Uterus (tissue), 4 donors: Measurements from ENCODE around the gene XK. TPM values are rescaled to one million over a fixed set of nuclear protein-coding genes. Genes with fewer than 3 reads are reported as not detected.
"Not testable (repeated sequence)": the region's sequence is repeated elsewhere in the genome, so short reads cannot be mapped to it uniquely, and the experiment has no call there.

Experiments
- DNase-seq, 2 donors: peaks; one replicate each; pipeline ENCODE4 v3.0.0-alpha.2; 2019 to 2020
- H3K27ac ChIP-seq, 2 donors: fragments of 200-600 bp; sonication (generic); 1 replicate in 1 of 2; 2 replicates in 1 of 2; pipeline ENCODE4 v1.5.1; 2016 to 2018
- H3K27me3 ChIP-seq, 2 donors: fragments of 200-600 bp; sonication (generic); one replicate each; pipeline ENCODE4 v1.5.1; 2018 to 2019; ENCODE audit warnings: control low read depth in 1 of 2
- H3K36me3 ChIP-seq, 2 donors: fragments of 200-600 bp; sonication (generic); one replicate each; pipeline ENCODE4 v1.5.1; 2019; ENCODE audit warnings: control low read depth in 1 of 2
- H3K4me1 ChIP-seq, 2 donors: fragments of 200-600 bp; sonication (generic); one replicate each; pipeline ENCODE4 v1.5.1; 2018 to 2019; ENCODE audit warnings: control low read depth in 1 of 2
- H3K4me3 ChIP-seq, 2 donors: fragments of 200-600 bp; sonication (generic); 1 replicate in 1 of 2; 2 replicates in 1 of 2; pipeline ENCODE4 v1.5.1; 2018 to 2019; ENCODE audit warnings: mild to moderate bottlenecking in 1 of 2
- H3K9me3 ChIP-seq, 2 donors: fragments of 200-600 bp; sonication (generic); one replicate each; pipeline ENCODE4 v1.5.1; 2019; ENCODE audit warnings: control low read depth in 1 of 2
- POLR2A ChIP-seq, 2 donors: fragments of 450-650 bp; IDR thresholded peaks; one replicate each; pipeline ENCODE4 v1.6.1; 2016; ENCODE audit warnings: antibody characterized with exemption in 2 of 2, mild to moderate bottlenecking in 1 of 2, moderate library complexity in 1 of 2
- intact Hi-C: fragments of 100-400 bp; cut with DNase I; formaldehyde crosslinking; loops from one replicate; pipeline ENCODE4 v1.15.1; 2023; ENCODE audit warnings: low total_unique reads
- total RNA-seq, 4 donors: library from RNA; depleted of rRNA in 3 of 4; stranded (reverse); fragments of >200 nt in 3 of 4; gene quantifications; one replicate each; pipeline versions ENCODE4 v1.1.0 to v1.2.4, GENCODE V29; 2014 to 2023
- TF ChIP-seq, protein P1 (sequence below), 4 experiments: fragments of 200-600 bp in 2 of 4; fragments of 450-650 bp in 2 of 4; sonication (generic) in 2 of 4; IDR thresholded peaks; one replicate each; pipeline ENCODE4 v1.5.1; 2016 to 2019; ENCODE audit warnings: antibody characterized with exemption in 4 of 4, mild to moderate bottlenecking in 2 of 4, moderate library complexity in 1 of 4
- donor health status: DM: yes; HTN: yes; CAD: no.

XK gene
- total RNA-seq, 4 donors from 2014 or later: 0.26 to 5.0 (median 2.0) TPM

DNA sequence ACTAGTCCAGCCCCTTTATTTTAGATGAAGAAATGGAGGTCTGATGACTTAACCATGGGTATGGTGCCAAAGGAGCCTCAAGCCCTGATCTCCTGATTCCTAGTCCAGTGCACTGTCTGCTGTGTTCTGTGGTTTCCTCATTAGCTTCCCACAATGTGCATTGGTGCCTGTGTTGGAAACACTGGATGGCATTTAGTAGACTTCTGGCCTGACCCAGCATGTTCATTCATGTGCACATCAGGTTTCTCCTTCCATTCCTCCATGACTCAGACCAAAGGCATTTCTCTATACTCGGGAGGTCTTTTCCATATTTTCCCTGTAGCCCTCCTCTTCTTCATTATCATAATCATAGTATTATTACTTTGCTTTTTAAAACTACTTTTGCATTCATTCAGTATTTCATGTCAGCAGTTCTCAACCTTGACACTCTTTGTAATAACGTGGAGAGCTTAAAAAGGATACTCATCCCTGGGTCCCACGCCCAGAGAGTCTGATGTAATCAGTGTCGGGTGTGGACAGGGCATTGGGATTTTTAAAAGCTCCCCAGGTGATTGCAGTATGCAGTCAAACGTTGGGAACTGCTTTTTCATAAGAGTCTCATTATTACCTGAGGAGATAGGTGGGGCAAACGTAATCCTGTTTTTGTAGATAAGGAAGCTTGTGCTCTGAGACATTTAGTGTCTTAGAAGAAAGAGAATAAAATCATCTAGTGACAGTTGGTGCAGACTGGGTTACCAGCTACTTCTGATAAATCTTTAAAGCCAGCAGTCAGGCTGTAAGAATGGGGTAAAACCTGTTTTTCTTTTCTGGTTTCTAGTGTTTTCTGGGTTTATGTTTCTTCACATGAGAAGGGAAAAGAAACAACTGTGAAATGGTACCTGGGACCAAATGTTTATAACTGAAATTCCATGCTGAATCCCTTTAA, 40.9 kb upstream of the XK start:
- DNase-seq: no peak
- Histone ChIP-seq H3K27ac (no peak overlapping the region), H3K36me3 (no peaks in the 10 kb centered on the region), H3K9me3 (no peaks in the 10 kb centered on the region), H3K4me1 (no peaks in the 10 kb centered on the region), H3K27me3 (no peaks in the 10 kb centered on the region), H3K4me3 (no peak overlapping the region)
- TF ChIP-seq, protein P1, sequence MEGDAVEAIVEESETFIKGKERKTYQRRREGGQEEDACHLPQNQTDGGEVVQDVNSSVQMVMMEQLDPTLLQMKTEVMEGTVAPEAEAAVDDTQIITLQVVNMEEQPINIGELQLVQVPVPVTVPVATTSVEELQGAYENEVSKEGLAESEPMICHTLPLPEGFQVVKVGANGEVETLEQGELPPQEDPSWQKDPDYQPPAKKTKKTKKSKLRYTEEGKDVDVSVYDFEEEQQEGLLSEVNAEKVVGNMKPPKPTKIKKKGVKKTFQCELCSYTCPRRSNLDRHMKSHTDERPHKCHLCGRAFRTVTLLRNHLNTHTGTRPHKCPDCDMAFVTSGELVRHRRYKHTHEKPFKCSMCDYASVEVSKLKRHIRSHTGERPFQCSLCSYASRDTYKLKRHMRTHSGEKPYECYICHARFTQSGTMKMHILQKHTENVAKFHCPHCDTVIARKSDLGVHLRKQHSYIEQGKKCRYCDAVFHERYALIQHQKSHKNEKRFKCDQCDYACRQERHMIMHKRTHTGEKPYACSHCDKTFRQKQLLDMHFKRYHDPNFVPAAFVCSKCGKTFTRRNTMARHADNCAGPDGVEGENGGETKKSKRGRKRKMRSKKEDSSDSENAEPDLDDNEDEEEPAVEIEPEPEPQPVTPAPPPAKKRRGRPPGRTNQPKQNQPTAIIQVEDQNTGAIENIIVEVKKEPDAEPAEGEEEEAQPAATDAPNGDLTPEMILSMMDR (IDR thresholded peaks at IDR 0.05): no peak
- no peak for TF ChIP-seq POLR2A (IDR thresholded peaks at IDR 0.05)
- intact Hi-C loops: no loop called here

DNA sequence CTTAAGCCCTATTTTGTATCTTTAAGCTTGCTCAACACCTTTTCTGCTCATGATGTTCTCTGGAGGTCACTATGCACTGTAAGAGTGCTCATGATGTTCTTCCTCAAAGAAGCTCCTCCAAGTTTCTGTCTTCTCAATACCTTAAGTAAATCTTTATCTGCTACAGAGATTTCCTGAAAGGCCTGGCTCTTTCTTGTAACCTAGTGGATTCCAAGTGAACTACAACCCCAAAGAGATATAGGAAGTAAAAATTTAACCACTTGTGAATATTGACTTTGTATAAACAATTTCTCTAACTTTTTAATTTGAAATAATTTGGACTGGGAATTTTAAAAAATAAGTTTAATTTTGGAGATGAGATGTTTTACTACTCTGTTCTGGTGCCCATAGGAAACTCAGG, 39.3 kb upstream of the XK start:
- DNase-seq: no peak
- TF ChIP-seq, protein P1 (IDR thresholded peaks at IDR 0.05): no peak
- TF ChIP-seq POLR2A (IDR thresholded peaks at IDR 0.05): no peak
- H3K27ac ChIP-seq: no peak overlapping the region
- intact Hi-C loops: no loop called here
- no peaks in the 10 kb centered on the region for H3K27me3 ChIP-seq
- H3K36me3 ChIP-seq: no peaks in the 10 kb centered on the region
- H3K9me3 ChIP-seq: no peaks in the 10 kb centered on the region
- H3K4me3 ChIP-seq: no peak overlapping the region
- no peaks in the 10 kb centered on the region for H3K4me1 ChIP-seq

DNA sequence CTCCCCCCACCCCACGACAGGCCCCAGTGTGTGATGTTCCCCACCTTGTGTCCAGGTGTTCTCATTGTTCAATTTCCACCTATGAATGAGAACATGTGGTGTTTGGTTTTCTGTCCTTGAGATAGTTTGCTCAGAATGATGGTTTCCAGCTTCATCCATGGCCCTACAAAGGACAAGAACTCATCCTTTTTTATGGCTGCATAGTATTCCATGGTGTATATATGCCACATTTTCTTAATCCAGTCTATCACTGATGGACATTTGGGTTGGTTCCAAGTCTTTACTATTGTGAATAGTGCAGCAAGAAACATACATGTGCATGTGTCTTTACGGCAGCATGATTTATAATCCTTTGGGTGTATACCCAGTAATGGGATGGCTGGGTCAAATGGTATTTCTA, 34.7 kb upstream of the XK start:
- H3K4me3 ChIP-seq, H3K4me1 ChIP-seq, H3K36me3 ChIP-seq, H3K27ac ChIP-seq, DNase-seq, H3K27me3 ChIP-seq, intact Hi-C loops, H3K9me3 ChIP-seq: not testable (repeated sequence)

DNA sequence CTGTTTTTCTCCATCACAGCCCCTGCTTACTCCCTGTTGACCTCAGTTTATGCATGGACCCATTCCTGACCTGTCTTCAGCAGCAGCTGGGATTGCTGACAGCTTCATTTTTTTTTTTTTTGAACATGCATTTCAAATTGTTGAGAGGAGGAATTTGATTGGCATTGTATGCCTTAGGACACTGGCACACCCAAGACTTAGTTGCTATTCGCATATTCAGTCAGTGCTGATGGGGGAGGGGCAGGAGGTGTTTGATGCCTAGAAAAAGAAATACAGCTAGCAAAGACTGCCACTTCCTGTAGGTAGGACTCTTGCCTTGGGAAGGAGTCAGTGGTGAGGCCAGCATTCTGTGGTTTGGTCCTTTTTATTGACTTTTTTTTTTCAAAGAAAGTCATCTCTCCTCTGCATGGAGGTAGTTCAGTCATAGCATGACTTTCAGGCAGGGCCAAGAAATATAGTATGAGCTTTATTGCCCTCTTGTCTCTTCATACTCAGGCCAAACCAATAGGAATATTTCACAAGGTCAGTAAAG, 33.6 kb upstream of the XK start:
- intact Hi-C loops: no loop called here
- no peak for DNase-seq
- no peak overlapping the region for H3K27ac ChIP-seq
- TF ChIP-seq, protein P1 (IDR thresholded peaks at IDR 0.05): no peak
- no peak for TF ChIP-seq POLR2A (IDR thresholded peaks at IDR 0.05)
- H3K4me1 ChIP-seq: no peaks in the 10 kb centered on the region
- no peaks in the 10 kb centered on the region for H3K9me3 ChIP-seq
- no peaks in the 10 kb centered on the region for H3K36me3 ChIP-seq
- H3K4me3 ChIP-seq: no peak overlapping the region
- H3K27me3 ChIP-seq: no peaks in the 10 kb centered on the region

DNA sequence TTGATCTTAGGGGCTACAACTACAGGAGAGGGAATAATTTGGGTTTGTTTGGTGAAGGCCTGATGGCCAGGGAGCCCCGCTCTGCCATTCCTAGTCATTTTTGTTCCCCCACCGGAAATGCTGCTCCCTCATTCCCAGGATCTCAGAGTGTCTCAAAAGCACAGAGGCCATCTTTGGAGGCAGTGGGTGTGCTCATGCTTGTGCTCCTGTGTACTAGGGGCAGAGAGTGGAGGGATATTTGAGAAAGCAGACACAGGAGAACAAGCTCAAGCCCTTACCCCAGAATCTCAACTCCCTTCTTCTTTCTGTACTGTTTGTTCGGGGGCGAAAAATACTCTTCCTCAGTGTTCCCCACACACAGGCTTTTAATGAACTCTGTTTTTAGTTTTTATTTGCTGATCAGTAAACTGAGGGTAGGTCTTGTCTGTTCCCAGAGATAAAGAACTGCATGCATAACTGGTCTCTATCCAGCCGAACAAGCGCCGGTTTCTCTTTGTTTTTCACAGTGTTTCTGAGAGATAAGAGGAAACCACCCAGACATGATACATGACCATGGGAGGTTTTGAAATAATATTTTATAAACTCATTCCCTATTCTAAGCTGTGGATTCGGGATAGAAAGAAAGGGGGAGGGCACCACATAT, 32.9 kb upstream of the XK start:
- Histone ChIP-seq H3K27me3 (no peaks in the 10 kb centered on the region), H3K9me3 (no peaks in the 10 kb centered on the region), H3K36me3 (no peaks in the 10 kb centered on the region), H3K27ac (no peak overlapping the region), H3K4me3 (no peak overlapping the region), H3K4me1 (no peaks in the 10 kb centered on the region)
- TF ChIP-seq, protein P1 (IDR thresholded peaks at IDR 0.05): no peak
- no peak for TF ChIP-seq POLR2A (IDR thresholded peaks at IDR 0.05)
- intact Hi-C loops: no loop called here
- DNase-seq: no peak
